SKM-1 (cell line): ENCODE results near the gene COX6B1.
"Not testable (repeated sequence)": the region's sequence is repeated elsewhere in the genome, so short reads cannot be mapped to it uniquely, and the experiment has no call there.

Source experiments
- DNase-seq: peaks from one replicate; lab custom pipeline; 2025; ENCODE audit not compliant: unreplicated experiment; lab: John Stamatoyannopoulos, UW

Gene COX6B1

GRCh38 chr19:35648017-35648961 lies at the start of gene COX6B1:
TSS of gene COX6B1 (plus strand) at chr19:35648323. CDS start at chr19:35651244, 2,921 bp downstream.
- DNase-seq = peak; percentile 93

- DNase-seq = no peak
Observed at GRCh38 chr19:35601971-35602370, 46.2 kb upstream of the COX6B1 start.

DNA sequence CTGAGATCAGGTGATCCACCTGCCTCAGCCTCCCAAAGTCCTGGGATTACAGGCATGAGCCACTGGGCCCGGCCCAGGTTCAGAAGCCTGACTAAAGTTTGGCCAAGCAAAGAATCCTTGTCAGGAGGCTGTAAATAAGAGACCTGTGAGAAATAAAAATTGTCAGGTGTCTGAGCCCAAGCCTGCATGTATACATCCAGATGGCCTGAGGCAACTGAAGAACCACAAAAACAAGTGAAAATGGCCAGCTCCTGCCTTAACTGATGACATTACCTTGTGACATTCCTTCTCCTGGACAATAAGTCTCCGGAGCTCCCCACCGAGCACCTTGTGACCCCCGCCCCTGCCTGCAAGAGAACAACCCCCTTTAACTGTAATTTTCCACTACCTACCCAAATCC lies 43.7 kb upstream of the COX6B1 start:
- not testable (repeated sequence) for DNase-seq

DNA sequence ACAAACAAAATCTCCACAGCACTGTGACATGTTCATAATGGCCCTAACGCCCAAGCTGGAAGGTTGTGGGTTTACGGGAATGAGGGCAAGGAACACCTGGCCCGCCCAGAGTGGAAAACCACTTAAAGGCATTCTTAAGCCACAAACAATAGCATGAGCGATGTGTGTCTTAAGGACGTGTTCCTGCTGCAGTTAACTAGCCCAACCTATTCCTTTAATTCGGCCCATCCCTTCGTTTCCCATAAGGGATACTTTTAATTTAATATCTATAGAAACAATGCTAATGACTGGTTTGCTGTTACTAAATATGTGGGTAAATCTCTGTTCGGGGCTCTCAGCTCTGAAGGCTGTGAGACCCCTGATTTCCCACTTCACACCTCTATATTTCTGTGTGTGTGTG lies 41.0 kb upstream of the COX6B1 start:
- not testable (repeated sequence) for DNase-seq

- no peak for DNase-seq
Observed at GRCh38 chr19:35607661-35608060, 40.5 kb upstream of the COX6B1 start.

GRCh38 chr19:35608251-35608650 lies 39.9 kb upstream of the COX6B1 start:
- no peak for DNase-seq

- DNase-seq = no peak
Observed at GRCh38 chr19:35609851-35610353, 38.2 kb upstream of the COX6B1 start.

- no peak for DNase-seq
Observed at GRCh38 chr19:35612224-35612558, 35.9 kb upstream of the COX6B1 start.

GRCh38 chr19:35612559-35613321 lies 35.4 kb upstream of the COX6B1 start, which contains the start of gene HAUS5:
TSS of gene HAUS5 (plus strand) at chr19:35612735. CDS start at chr19:35612795, 60 bp downstream.
- DNase-seq = peak; percentile 43

DNA sequence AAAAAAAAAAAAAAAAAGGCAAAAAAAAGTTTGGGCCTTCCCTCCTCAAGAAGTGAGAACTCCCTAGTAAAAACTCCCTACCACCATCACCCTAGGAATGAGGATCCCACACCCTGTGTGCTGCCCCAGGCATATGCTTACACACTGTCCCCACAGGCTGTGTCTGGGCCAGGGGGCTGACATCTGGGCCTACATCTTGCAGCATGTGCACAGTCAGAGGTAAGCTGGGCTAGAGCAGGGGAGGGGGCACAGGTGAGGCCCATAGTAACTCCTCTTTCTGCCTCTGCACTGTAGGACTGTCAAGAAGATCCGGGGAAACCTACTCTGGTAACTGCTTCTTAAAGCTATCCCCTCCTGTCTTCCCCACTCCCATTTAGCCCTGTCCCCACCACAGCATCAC lies 34.5 kb upstream of the COX6B1 start:
- DNase-seq = no peak

DNA sequence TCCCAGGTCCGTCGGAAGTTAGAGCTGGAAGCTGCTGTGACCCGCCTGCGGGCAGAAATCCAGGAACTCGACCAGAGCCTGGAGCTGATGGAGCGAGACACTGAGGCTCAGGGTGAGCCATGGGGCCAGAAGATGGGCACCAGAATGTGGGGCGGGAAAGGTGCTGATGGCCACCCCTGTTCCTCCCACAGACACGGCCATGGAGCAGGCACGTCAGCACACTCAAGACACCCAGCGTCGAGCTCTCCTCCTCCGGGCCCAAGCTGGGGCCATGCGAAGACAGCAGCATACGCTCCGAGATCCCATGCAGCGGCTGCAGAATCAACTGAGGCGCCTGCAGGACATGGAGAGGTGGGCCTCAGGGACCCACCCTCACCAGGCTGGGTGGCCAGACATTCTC lies 33.1 kb upstream of the COX6B1 start:
- DNase-seq = no peak

- DNase-seq = no peak
Observed at GRCh38 chr19:35618857-35619256, 29.3 kb upstream of the COX6B1 start.

- no peak for DNase-seq
Observed at GRCh38 chr19:35619290-35619923, 28.7 kb upstream of the COX6B1 start.

GRCh38 chr19:35620001-35620400 lies 28.1 kb upstream of the COX6B1 start:
- DNase-seq = no peak

GRCh38 chr19:35621708-35622107 lies 26.4 kb upstream of the COX6B1 start:
- DNase-seq = no peak

DNA sequence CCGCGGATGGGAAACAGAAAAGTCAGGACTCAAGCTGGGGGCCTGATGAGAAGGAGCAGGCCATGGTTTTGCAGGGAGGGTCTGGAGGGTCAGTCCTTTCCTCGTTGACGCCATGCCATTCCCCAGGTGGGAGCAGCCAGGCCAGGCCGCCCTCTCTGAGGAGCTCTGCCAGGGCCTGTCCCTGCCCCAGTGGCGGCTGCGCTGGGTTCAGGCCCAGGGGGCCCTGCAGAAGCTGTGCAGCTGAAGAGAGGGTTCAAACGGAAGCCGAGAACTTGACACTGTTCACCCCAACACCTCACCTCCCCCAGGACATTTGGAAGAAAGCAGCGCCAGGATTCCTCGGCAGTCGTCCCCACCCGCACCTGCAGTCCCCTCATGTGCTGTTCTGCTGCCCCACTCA lies 25.4 kb upstream of the COX6B1 start:
- DNase-seq = no peak

DNA sequence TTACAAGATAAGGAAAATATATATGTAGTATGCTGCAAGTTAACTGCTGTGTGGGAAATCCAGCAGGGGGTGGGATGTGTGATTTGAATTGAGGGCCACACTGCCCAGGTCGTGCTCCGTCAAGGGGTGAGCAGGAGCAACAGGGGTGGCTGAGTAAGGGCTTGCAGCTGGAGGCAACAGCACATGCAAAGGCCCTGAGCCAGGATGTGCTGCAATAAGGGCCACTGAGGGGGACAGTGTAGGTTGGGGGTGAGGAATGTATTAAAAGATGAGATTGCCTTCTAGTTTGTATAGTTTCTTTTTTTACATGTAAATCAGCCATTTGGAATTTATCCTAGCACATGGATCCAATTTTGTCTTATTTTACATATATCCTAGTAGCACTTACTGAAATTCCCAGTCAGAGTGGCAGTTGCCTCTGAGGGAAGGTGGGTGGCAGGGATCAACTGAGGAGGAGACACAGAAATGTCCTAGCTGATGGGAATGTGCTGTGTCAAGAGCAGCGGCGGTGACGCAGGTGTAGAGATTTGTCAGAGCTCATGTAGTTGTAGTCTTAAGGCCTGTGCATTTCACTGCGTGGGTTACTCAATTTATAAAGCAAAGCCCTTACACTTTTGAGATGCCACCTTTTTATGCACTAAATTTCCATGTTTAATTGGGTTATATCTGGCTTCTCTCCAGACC lies 24.7 kb upstream of the COX6B1 start:
- no peak for DNase-seq

DNA sequence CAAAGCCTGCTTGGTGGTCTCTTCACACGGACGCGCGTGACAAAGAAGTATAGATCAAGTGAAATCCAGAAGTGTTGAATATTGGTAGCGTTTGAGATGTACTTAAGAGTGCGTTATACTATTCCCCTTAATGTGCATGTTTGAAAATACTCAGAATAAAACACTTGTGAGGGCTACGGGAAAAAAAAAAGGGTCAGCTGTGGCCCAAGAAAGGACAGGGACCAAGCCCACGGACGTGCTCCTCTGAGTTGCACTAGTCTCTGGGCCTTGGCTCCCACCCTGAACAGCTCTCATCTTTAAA lies 19.9 kb upstream of the COX6B1 start:
- no peak for DNase-seq

- DNase-seq = peak; percentile 96
Observed at GRCh38 chr19:35628565-35629331, 19.4 kb upstream of the COX6B1 start, which contains the start of gene RBM42. TSS of gene RBM42 (plus strand) at chr19:35629036. CDS start at chr19:35629154, 118 bp downstream.

- DNase-seq = no peak
Observed at GRCh38 chr19:35629332-35629633, 18.8 kb upstream of the COX6B1 start.
